Chondrocyte (in vitro differentiated cells): ENCODE results near the gene GNAI2. TPM values are rescaled to one million over a fixed set of nuclear protein-coding genes. Genes with fewer than 3 reads are reported as not detected.
A peak's percentile ranks its signal among the peaks of the same experiment; 100 is the strongest.

Experiments
- DNase-seq: peaks from one replicate; pipeline ENCODE4 v3.0.0; 2021; ENCODE audit warnings: mixed read lengths, low spot score
- H3K27ac Mint-ChIP-seq: one replicate; pipeline ENCODE4 v1.8.0; 2021; ENCODE audit warnings: mild to moderate bottlenecking, moderate library complexity, mixed read lengths; ENCODE audit not compliant: unreplicated experiment
- H3K27me3 Mint-ChIP-seq: 2 replicates; pipeline ENCODE4 v1.8.0; 2021; ENCODE audit warnings: low read depth, mixed read lengths
- H3K36me3 Mint-ChIP-seq: 2 replicates; pipeline ENCODE4 v1.8.0; 2021; ENCODE audit warnings: low read depth, mixed read lengths
- H3K4me1 Mint-ChIP-seq: 2 replicates; pipeline ENCODE4 v1.8.0; 2021; ENCODE audit warnings: low read depth, mild to moderate bottlenecking, mixed read lengths
- H3K4me3 Mint-ChIP-seq: one replicate; pipeline ENCODE4 v1.8.0; 2021; ENCODE audit warnings: mild to moderate bottlenecking, moderate library complexity, mixed read lengths; ENCODE audit not compliant: unreplicated experiment
- H3K9me3 Mint-ChIP-seq: 2 replicates; pipeline ENCODE4 v1.8.0; 2021; ENCODE audit warnings: low read depth, mixed read lengths
- total RNA-seq: library from RNA; stranded (reverse); gene quantifications from 3 replicates; pipeline ENCODE4 v1.2.1, GENCODE V29; 2021
- TF ChIP-seq, protein P1 (sequence below): fragments of 200-600 bp; sonication (generic); IDR thresholded peaks from 2 replicates; pipeline ENCODE4 v1.5.0; 2021; ENCODE audit warnings: antibody characterized with exemption, mild to moderate bottlenecking, moderate library complexity

The GNAI2 gene
- total RNA-seq, 1 donor from 2014 or later = 444 TPM

DNA sequence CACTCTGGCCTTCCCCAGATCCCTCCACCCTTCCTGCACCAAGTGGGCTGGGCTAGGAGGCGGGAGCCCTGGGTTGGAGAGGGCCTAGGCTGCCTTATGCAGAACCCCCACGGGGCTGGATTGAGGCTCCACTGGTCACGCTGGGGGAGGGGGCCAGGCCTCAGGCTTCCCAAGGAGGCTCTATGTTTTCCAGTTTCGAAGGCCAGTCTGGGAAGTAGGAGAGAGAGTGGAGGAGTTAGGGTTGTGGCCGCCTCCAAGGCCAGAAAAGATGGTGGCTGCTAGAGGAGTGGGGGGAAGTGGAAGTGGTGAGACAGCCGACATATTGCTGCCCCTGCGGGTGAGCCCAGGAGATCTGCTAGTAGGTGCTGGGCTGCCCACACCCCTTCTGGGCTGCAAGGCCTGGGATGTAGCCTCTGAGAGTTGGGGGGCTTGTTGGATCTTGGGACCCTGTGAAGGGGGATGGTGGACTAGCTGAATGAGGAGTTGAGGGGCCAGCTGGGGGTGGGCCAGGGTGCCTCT, 1.2 kb downstream of the GNAI2 start:
- DNase-seq = no peak
- Mint-ChIP-seq H3K4me3 (peak overlapping the region; percentile 98), H3K36me3 (peaks cover 4% of the 10 kb centered on the region), H3K9me3 (no peaks in the 10 kb centered on the region), H3K27me3 (no peaks in the 10 kb centered on the region), H3K27ac (peak overlapping the region; percentile 95), H3K4me1 (peaks cover 38% of the 10 kb centered on the region)
- TF ChIP-seq, protein P1, sequence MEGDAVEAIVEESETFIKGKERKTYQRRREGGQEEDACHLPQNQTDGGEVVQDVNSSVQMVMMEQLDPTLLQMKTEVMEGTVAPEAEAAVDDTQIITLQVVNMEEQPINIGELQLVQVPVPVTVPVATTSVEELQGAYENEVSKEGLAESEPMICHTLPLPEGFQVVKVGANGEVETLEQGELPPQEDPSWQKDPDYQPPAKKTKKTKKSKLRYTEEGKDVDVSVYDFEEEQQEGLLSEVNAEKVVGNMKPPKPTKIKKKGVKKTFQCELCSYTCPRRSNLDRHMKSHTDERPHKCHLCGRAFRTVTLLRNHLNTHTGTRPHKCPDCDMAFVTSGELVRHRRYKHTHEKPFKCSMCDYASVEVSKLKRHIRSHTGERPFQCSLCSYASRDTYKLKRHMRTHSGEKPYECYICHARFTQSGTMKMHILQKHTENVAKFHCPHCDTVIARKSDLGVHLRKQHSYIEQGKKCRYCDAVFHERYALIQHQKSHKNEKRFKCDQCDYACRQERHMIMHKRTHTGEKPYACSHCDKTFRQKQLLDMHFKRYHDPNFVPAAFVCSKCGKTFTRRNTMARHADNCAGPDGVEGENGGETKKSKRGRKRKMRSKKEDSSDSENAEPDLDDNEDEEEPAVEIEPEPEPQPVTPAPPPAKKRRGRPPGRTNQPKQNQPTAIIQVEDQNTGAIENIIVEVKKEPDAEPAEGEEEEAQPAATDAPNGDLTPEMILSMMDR = no peak

- H3K36me3 Mint-ChIP-seq = peaks cover 4% of the 10 kb centered on the region
- peak overlapping the region; percentile 98 for H3K4me3 Mint-ChIP-seq
- TF ChIP-seq, protein P1 = no peak
- no peaks in the 10 kb centered on the region for H3K9me3 Mint-ChIP-seq
- H3K4me1 Mint-ChIP-seq = peaks cover 44% of the 10 kb centered on the region
- peak overlapping the region; percentile 95 for H3K27ac Mint-ChIP-seq
- no peaks in the 10 kb centered on the region for H3K27me3 Mint-ChIP-seq
- DNase-seq = no peak
Measured at GRCh38 chr3:50237754-50238548, 1.9 kb downstream of the GNAI2 start.

GRCh38 chr3:50238549-50239026, 2.6 kb downstream of the GNAI2 start:
- Mint-ChIP-seq H3K9me3 (no peaks in the 10 kb centered on the region), H3K27ac (peak overlapping the region; percentile 95), H3K36me3 (peaks cover 4% of the 10 kb centered on the region), H3K4me3 (peak overlapping the region; percentile 98), H3K27me3 (no peaks in the 10 kb centered on the region), H3K4me1 (peaks cover 47% of the 10 kb centered on the region)
- DNase-seq = no peak
- TF ChIP-seq, protein P1 = peak; percentile 28

DNA sequence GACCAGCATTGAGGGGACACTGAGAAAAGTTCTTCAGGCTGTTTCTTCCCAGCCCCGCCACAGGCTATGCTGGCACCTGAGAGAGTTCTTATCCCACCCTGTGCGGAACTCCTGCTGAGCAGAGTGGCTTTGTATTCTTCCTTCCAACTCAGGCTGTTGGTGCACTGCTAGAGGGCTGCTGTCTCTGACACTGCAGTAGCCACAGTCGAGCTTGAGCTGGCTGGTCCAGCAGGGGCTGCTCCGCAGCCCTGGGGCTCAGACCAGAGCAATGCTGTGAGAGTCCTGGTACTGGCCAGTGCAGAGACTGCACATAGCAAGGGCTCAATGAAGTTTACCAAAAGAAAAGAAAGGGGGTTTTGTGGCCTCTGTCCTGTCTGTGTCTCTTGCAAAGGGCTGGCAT, 3.6 kb downstream of the GNAI2 start:
- Mint-ChIP-seq H3K4me1 (peaks cover 55% of the 10 kb centered on the region), H3K27ac (peak overlapping the region; percentile 75), H3K27me3 (no peaks in the 10 kb centered on the region), H3K36me3 (peaks cover 5% of the 10 kb centered on the region), H3K9me3 (no peaks in the 10 kb centered on the region), H3K4me3 (peak overlapping the region; percentile 98)
- TF ChIP-seq, protein P1 = no peak
- no peak for DNase-seq

DNA sequence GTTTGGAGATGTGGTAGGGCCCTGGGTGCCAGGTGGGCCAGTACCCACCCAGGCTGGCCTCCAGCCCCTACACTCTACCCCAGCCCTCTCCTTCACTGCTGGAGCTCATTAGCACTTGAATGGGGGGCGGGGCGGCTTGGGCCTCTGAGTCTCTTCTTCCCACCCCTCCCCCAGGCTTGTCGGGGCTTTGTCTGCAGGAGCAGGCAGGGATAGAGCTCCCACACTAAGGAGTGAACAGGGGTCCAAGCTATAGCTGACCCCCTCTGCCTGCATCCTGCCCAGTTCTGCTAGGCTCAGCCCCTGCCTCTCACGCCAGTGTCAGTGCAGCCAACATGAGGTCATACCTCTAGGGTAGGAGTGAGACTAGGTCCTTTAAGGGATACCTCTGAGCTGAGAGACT, 5.2 kb downstream of the GNAI2 start:
- peaks cover 65% of the 10 kb centered on the region for H3K4me1 Mint-ChIP-seq

More for the DNA sequence above, 5.2 kb downstream of the GNAI2 start:
- TF ChIP-seq, protein P1 = no peak
- Mint-ChIP-seq H3K27me3 (no peaks in the 10 kb centered on the region), H3K9me3 (no peaks in the 10 kb centered on the region), H3K36me3 (peaks cover 5% of the 10 kb centered on the region), H3K27ac (peak overlapping the region; percentile 84), H3K4me3 (no peak overlapping the region)
- DNase-seq = no peak
